Adrenal gland (tissue), 5 donors: Measurements from ENCODE around the gene TET1.
"Not testable (repeated sequence)": the region's sequence is repeated elsewhere in the genome, so short reads cannot be mapped to it uniquely, and the experiment has no call there.

Source experiments
- CTCF ChIP-seq, 6 experiments: fragments of 450-650 bp in 4 of 6; fragments of 200-600 bp in 2 of 6; sonication (generic) in 1 of 6; IDR thresholded peaks; 1 replicate in 5 of 6; 2 replicates in 1 of 6; pipeline versions ENCODE4 v1.5.1 to v1.8.0; 2016 to 2021; ENCODE audit warnings: antibody characterized with exemption in 6 of 6, mild to moderate bottlenecking in 2 of 6, moderate library complexity in 1 of 6
- POLR2A ChIP-seq, 2 donors: fragments of 450-650 bp; IDR thresholded peaks; one replicate each; pipeline ENCODE4 v1.6.1; 2017; ENCODE audit warnings: antibody characterized with exemption in 2 of 2, mild to moderate bottlenecking in 2 of 2, moderate library complexity in 1 of 2
- donor health status: DM: no; HTN: no; CAD: no.

GRCh38 chr10:68525490-68526038, 34.6 kb upstream of the TET1 start:
- TF ChIP-seq CTCF, POLR2A (IDR thresholded peaks at IDR 0.05): not testable (repeated sequence)
